ENCODE data around the gene KIF1B. TPM values are rescaled to one million over a fixed set of nuclear protein-coding genes. Genes with fewer than 3 reads are reported as not detected.

Gene KIF1B
- total RNA-seq, 1 donor from 2014 or later = 49.4 TPM

GRCh38 chr1:10306435-10306834 is 96.1 kb downstream of the KIF1B start:
- Mint-ChIP-seq H3K4me1 (ENCODE audit: low read depth) (no peaks in the 10 kb centered on the region), H3K4me3 (ENCODE audit: unreplicated experiment) (no peak overlapping the region), H3K27ac (ENCODE audit: unreplicated experiment) (no peak overlapping the region), H3K27me3 (ENCODE audit: low read depth) (no peaks in the 10 kb centered on the region), H3K9me3 (ENCODE audit: low read depth) (no peaks in the 10 kb centered on the region), H3K36me3 (ENCODE audit: low read depth) (peaks cover 36% of the 10 kb centered on the region)
- no peak for TF ChIP-seq CTCF (IDR thresholded peaks at IDR 0.05)
- DNase-seq (ENCODE audit: low spot score) = no peak

- Mint-ChIP-seq H3K27me3 (ENCODE audit: low read depth) (no peaks in the 10 kb centered on the region), H3K9me3 (ENCODE audit: low read depth) (no peaks in the 10 kb centered on the region), H3K4me3 (ENCODE audit: unreplicated experiment) (no peak overlapping the region), H3K27ac (ENCODE audit: unreplicated experiment) (no peak overlapping the region), H3K4me1 (ENCODE audit: low read depth) (no peaks in the 10 kb centered on the region), H3K36me3 (ENCODE audit: low read depth) (peaks cover 42% of the 10 kb centered on the region)
- no peak for DNase-seq (ENCODE audit: low spot score)
- no peak for TF ChIP-seq CTCF (IDR thresholded peaks at IDR 0.05)
Observed at GRCh38 chr1:10308001-10308400, 97.6 kb downstream of the KIF1B start.

GRCh38 chr1:10309243-10310011 is 99.1 kb downstream of the KIF1B start:
- H3K27ac Mint-ChIP-seq (ENCODE audit: unreplicated experiment) = no peak overlapping the region
- H3K27me3 Mint-ChIP-seq (ENCODE audit: low read depth) = no peaks in the 10 kb centered on the region
- H3K36me3 Mint-ChIP-seq (ENCODE audit: low read depth) = peaks cover 32% of the 10 kb centered on the region
- no peak for DNase-seq (ENCODE audit: low spot score)
- no peaks in the 10 kb centered on the region for H3K9me3 Mint-ChIP-seq (ENCODE audit: low read depth)
- H3K4me3 Mint-ChIP-seq (ENCODE audit: unreplicated experiment) = no peak overlapping the region
- TF ChIP-seq CTCF (IDR thresholded peaks at IDR 0.05) = no peak
- no peaks in the 10 kb centered on the region for H3K4me1 Mint-ChIP-seq (ENCODE audit: low read depth)

- no peaks in the 10 kb centered on the region for H3K9me3 Mint-ChIP-seq (ENCODE audit: low read depth)
- H3K36me3 Mint-ChIP-seq (ENCODE audit: low read depth) = peaks cover 9% of the 10 kb centered on the region
- H3K27ac Mint-ChIP-seq (ENCODE audit: unreplicated experiment) = no peak overlapping the region
- no peaks in the 10 kb centered on the region for H3K4me1 Mint-ChIP-seq (ENCODE audit: low read depth)
- no peak for DNase-seq (ENCODE audit: low spot score)
- no peak overlapping the region for H3K4me3 Mint-ChIP-seq (ENCODE audit: unreplicated experiment)
- H3K27me3 Mint-ChIP-seq (ENCODE audit: low read depth) = no peaks in the 10 kb centered on the region
- TF ChIP-seq CTCF (IDR thresholded peaks at IDR 0.05) = no peak
Observed at GRCh38 chr1:10316752-10317151, 106.4 kb downstream of the KIF1B start.

GRCh38 chr1:10319750-10320149 is 109.4 kb downstream of the KIF1B start:
- Mint-ChIP-seq H3K36me3 (ENCODE audit: low read depth) (peaks cover 13% of the 10 kb centered on the region), H3K4me1 (ENCODE audit: low read depth) (no peaks in the 10 kb centered on the region), H3K27ac (ENCODE audit: unreplicated experiment) (no peak overlapping the region), H3K4me3 (ENCODE audit: unreplicated experiment) (no peak overlapping the region), H3K27me3 (ENCODE audit: low read depth) (no peaks in the 10 kb centered on the region), H3K9me3 (ENCODE audit: low read depth) (no peaks in the 10 kb centered on the region)
- TF ChIP-seq CTCF (IDR thresholded peaks at IDR 0.05) = no peak
- DNase-seq (ENCODE audit: low spot score) = no peak

All from chondrocyte (in vitro differentiated cells).